GM18520 (cell line): ENCODE results near the gene MTARC1.

Source experiments
- ATAC-seq: cut with Tn5 transposase; IDR thresholded peaks from one replicate; pipeline ENCODE4 v1.9.1; 2021; ENCODE audit not compliant: unreplicated experiment

The MTARC1 gene

DNA sequence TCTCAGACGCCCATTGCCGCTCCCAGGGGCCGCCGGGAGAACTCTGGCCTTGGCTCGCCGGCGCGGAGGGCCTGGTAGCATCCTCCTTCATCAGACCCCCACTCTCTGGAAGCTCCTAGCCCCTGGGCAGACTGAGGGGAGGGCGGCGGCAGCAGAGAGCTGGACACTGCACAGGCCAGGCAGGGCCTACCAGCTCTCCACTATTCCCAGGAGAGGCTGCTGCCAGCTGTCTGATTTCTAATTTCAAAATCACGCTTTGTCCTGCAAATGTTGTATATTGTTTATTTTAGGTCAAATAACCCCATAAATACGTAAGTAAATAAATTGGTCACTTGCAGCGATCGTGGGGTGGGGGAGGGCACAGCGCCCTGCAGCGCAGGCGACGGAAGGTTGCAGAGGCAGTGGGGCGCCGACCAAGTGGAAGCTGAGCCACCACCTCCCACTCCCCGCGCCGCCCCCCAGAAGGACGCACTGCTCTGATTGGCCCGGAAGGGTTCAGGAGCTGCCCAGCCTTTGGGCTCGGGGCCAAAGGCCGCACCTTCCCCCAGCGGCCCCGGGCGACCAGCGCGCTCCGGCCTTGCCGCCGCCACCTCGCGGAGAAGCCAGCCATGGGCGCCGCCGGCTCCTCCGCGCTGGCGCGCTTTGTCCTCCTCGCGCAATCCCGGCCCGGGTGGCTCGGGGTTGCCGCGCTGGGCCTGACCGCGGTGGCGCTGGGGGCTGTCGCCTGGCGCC is at the start of gene MTARC1:
Gene MTARC1, plus strand, starts transcription at position 577 of the 732 bp plus-strand sequence. Its CDS starts 32 bp downstream, at position 609.
- no peak for ATAC-seq

DNA sequence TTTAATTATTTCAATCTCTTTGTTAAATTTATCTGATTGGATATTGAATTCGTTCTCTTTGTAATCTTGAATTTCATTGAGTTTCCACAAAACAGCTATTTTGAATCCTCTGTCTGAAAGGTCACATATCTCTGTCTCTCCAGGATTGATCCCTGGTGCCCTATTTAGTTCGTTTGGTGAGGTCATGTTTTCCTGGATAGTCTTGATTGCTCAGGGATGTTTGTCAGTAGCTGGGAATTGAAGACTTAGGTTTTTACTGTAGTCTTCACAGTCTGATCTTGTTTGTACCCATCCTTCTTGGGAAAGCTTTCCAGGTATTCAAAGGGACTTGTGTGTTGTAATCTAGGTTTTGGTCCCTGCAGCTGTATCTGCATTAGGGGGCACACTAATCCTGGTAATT is 45.4 kb upstream of the MTARC1 start:
- ATAC-seq, result no peak

DNA sequence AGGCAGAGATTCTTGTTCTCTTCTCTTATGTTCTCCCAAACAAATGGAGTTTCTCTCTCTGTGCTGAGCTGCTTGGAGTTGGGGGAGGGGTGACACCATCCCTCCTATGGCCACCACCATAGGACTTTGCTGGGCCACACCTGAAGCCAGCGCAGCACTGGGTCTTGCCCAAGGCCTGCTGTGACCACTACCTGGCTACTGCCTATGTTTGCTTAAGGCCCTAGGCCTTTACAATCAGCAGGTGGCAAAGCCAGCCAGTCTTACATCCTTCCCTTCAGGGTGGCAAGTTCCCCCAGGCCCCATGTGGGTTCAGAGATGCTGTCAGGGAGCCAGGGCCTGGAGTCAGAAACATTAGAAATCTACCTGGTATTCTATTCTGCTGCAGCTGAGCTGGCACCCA is 44.9 kb upstream of the MTARC1 start:
- no peak for ATAC-seq

DNA sequence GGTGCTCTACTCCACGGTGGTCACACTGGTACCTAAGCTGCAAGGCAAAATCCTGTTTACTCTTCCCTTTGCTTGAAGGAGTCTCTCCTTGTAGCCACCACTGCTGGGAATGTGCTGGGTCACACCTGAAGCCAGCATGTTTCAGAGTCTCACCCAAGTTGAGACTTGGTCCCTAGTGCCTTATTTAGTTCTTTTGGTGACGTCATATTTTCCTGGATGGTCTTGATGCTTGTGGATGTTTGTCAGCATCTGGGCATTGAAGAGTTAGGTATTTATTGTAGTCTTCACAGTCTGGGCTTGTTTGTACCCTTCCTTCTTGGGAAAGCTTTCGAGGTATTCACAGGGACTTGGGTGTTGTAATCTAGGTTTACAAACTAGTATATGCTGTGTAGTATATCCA is 44.2 kb upstream of the MTARC1 start:
- no peak for ATAC-seq

DNA sequence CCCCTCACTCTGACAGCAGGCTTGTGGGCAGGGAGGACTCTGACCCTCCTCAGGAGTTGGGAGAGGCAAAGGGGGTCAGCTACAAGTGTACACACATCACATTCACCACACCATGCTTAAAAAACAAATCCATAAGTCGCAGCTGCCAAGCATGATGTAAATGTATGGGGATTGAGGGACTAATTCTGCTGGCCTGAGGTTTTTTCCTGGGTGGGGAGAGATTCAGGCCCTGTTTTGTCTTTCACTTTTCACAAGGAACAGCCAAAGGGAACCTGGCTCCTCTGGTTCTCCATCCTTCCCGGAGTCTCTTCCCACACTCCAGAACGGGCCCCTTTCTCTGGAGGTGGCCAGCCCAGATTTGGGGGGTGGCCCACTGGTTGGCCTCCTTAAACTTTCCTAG is 39.9 kb upstream of the MTARC1 start:
- ATAC-seq, result no peak

DNA sequence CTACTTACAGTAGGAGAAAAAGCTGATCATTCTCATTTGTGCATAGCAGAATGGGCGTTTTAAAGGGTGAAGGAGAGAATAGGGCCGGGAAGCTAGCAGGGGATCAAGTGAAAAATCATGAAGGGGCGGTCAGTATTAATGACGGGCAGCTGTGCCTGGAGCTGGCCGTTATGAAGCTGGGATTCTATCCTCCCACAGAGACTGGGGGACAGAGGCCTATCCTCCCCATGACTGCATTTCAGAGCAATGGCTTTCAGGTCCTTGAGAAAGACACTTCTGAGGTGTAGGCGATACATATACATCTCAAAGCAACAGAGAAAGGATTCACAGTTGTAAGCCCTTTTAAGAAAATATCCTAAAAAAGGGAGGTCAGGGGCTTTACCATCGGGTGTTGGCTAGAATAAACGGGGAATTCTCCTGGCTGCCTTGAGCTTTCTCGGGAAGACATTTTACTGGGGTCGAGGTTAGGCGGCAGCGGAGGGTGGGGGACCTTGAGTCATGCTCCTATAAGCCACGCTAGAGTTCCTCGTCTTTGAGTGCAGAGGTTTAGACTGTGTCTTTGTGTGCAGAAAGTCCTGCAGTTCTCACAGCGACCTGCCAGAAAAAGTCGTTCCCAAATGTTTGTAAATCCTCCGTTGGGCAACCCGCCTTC is 39.1 kb upstream of the MTARC1 start:
- no peak for ATAC-seq

DNA sequence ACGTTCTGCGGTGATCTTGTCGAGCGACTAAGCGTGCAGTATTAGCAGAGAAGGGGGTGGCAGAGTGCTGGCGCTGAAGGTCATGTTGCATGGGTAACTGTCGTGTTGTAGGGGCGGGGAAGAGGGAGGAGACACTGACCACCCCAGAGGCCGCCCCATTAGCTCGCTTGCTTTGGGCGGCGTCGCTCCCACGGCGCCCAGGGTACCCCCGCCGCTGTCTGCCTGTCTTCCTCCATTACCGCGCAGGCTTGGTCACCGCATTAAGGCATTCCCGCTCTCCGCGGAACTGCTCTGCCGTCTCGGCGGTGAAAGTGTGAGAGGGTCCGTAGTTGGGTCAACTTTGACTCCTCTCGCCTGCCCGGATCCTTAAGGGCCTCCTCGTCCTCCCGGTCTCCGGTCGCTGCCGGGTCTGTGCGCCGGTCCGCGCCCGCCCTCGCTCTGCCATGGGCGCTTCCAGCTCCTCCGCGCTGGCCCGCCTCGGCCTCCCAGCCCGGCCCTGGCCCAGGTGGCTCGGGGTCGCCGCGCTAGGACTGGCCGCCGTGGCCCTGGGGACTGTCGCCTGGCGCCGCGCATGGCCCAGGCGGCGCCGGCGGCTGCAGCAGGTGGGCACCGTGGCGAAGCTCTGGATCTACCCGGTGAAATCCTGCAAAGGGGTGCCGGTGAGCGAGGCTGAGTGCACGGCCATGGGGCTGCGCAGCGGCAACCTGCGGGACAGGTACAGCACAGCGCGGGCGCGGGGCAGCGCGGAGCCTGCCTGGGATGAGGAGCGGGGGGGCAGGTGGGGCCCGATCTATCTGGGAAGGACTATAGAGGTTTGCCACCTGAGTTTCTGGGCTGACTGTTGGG is 38.4 kb upstream of the MTARC1 start, which contains the start of gene MTARC2:
Gene MTARC2, plus strand, starts transcription at position 234 of the 846 bp plus-strand sequence. Its CDS starts 210 bp downstream, at position 444.
- peak; percentile 42 for ATAC-seq

DNA sequence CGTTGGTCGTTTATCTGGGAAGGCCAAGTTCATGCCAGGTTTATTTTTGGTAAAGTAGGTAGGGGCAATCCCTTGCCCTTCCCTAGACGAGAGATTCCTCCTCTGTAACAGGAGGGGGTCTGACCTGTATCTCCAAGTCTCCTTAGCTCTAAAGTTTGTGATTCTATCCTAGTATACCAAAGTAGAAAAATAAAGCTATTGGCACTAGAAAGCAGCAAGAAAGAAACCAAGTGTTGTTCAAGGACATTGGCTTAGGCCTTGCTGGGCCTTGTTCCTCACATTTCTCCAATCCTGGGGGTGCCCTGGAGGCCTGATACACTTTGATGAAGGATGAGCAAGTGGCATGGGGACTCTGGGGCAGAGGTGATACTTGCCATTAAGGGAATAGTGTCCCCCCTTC is 37.8 kb upstream of the MTARC1 start:
- ATAC-seq, result no peak

DNA sequence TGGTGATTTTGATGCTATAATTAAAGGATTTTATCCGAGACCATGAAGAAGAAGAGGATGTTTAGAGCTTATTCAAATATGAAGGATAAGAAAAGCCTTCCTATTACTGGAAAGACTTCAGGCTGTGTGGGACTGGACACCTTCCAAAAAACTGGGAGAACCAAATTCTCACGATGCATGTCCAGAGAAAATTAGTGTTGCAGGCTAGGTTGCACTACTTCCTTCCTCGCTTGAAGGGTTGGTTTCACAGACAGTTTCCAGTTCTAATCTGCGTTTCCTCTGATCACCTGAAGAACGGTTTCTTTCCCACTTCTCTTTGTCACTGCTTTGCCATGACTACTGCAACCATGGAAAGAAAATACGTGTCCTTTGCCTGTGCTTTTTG is 36.6 kb upstream of the MTARC1 start:
- ATAC-seq, result no peak

DNA sequence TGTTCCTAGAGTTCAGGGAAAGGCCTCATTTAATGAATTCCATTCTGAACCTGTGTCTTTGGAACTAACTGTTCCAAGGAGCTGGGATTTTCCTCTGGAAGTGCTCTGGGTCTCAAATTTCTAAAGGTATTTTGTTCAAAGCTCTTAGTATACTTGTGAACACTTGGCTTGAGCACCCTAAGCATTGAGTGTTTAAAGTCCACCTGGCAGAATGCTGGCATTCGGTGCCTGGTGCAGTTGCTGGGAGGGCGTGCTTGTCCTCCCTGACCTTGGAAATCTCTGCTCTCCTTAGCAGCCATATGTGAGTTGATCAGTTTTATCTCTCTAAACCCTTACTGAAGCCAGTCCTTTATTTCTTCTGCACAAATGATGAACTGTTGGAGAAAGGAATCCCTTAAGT is 35.6 kb upstream of the MTARC1 start:
- no peak for ATAC-seq

DNA sequence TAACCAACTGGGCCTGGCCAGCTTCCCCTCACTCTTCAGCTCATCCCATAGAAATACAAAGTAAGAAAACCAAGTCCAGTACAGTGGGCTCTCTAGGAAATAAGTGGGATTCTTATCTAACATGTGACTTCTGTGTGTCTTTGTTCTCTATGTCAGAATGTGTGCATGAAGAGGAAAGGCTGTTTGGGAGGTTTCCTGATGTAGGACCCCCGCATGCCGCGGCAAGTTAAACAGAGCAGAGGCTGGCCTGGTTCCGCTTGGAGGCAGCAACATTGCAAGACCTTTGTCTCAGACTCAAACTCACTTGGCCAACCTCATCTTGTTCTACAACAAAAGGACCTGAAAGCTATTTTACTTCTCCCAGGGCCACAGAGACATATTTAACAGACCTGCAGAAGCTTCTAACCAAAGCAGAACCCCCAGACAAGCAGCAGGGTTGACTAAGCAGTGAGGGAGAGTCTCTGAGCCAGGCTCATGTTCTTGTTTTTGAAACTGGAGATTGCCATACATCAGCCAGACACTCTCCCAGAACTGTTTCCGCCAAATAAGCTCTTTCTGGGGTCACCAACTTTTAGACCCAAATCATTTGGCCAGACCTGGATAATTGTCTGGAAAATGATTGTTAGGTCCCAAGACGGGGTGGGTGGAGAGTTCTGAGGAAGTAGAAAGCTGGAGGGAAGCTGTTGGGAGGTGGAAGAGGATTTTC is 32.3 kb upstream of the MTARC1 start:
- ATAC-seq, result no peak

DNA sequence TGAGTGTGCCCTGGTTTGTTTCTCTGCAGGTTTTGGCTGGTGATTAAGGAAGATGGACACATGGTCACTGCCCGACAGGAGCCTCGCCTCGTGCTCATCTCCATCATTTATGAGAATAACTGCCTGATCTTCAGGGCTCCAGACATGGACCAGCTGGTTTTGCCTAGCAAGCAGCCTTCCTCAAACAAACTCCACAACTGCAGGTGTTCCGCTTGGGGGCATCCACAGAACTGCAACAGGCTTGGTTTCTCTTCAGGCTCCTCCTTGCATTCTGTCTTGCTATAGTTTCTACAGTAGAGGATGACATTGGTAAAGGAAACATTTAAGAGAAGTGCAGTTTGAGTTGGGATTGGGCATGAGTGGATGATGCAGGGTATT is 31.8 kb upstream of the MTARC1 start:
- no peak for ATAC-seq

DNA sequence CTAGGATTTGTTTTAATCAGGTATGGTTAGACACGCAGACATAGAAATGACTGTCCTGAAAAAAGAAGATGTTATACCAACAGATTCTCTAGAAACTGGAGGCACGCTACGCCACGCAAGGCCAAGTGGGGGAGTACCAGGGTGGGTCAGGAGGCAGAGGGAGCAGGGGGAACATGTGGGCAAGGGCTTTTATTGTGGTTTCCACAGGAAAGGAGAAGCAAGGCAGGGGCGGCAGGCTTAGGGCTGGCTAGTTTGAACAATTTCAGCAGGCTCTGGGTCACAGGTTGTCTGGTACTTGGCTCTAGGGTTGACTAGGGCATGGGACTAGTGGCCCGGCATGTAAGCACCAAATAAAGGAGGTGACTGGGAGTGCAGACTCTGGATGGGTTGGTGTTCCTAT is 31.4 kb upstream of the MTARC1 start:
- ATAC-seq, result no peak

DNA sequence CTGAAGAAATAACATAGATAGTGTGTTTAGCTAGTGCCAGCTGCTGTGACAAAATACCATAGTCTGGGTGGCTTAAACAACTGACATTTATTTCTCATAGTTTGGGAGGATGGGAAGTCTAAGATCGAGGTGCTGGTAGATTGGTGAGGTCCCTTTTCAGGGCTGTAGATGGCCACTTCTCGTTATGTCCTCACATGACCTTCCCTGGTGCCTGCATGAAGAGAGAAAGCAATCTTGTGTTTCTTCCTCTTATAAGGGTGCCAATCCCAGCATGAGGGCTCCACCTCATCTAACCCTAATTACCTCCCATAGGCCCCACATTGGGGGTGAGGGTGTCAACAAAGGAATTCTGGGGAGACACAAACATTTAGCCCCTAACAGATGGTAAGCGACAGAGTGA is 29.3 kb upstream of the MTARC1 start:
- no peak for ATAC-seq

DNA sequence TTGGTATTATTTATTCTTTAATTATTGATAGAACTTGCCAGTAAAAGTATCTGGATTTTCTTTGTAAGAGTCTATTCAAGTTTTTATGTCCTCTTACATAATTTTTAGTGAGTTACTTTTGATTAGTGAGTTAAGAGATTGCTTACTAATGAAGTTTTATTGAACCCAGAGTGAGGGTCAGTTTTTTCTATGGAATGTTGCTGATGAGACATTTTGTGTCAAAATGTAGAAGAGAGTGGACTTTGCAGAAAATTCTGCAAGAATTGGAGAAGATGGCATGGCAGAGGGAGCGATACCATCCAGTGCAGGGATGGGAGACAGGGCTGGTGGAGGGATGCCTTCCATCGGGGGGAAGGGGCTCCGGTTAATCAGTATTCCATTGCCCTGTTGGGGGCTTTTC is 27.6 kb upstream of the MTARC1 start:
- no peak for ATAC-seq

DNA sequence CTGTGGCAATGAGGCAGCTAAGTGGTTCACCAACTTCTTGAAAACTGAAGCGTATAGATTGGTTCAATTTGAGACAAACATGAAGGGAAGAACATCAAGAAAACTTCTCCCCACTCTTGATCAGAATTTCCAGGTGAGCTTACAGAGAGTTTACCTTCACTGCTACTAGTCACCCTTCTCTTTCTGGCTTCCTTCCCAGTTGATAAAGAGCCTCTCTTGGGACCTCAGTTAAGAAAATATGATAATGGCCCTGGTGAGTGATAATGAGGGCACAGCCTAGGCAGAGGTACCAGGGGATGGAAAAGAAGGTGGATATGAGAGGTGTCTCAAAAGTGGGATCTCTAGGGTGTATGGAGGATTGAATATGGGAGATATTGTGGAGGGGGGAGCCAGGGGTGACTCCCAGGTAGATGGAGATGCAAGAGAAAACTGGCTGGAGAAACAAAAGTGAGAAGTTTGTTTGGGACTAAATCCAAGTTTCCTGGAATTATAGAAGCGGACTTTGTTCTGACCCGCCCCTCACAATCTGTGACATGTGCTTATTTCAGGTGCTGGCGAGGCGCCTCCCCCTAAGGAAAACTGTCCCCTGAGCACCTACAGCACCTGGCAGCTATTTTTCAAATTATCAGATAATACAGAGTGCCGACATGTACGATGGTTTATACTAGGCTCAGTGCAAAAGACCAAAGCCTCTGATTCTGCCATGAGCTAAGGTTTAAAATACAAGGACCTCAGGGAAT is 24.9 kb upstream of the MTARC1 start:
- no peak for ATAC-seq

DNA sequence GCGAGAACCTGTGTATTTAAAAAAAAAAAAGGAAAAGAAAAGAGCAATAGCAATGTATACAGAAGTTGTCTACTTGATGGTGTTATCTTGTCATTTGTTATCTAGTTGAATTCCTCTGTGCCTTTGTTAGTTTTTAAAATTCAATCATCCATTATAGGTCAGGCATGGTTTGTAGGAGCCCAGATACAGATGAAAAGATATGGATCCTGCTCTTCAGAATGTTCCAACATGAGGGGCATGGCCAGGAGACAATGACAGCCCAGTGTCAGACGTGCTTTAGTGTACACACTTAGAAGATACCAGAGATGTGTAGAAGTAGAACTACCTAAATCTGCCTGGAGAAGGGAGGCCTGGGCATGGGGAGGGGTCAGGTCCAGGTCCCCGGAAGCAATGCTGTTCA is 22.0 kb upstream of the MTARC1 start:
- ATAC-seq, result no peak

DNA sequence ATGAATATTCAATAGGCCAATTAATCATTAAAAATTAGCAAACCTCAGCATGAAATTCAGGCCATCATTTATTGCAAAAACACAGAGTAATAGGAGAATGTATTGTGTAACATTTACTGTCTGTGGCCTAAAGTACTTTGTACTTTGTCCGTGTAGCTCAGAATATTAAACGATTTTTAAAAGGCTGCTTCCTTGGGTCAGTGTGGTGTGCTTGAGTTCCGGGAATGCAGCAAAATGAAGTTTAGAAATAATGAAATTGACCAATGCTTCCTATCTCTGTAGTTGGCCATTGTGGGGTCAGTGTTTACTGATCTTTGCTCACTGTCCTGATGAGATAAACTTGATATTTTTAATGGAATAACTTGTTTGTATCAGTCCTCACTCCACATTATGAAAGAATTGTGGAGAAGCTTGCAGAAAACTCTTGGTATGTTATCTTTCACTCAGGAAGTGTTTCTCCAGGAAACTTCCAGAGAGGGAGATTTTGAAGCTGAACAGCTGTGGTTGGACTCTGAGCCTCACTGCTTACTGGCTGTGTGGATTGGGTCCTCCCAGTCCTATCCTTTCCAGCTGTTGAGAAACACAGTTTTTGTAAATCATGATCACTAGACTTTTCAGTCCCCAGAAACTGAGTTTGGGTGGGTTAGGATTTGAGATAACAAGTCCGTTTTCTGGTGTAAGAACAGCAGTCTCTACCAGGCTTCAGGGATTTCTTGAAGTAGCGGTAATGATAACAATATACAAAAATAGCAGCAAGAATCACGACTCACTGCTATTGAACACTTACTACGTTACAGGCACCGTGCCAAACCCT is 19.2 kb upstream of the MTARC1 start:
- no peak for ATAC-seq

DNA sequence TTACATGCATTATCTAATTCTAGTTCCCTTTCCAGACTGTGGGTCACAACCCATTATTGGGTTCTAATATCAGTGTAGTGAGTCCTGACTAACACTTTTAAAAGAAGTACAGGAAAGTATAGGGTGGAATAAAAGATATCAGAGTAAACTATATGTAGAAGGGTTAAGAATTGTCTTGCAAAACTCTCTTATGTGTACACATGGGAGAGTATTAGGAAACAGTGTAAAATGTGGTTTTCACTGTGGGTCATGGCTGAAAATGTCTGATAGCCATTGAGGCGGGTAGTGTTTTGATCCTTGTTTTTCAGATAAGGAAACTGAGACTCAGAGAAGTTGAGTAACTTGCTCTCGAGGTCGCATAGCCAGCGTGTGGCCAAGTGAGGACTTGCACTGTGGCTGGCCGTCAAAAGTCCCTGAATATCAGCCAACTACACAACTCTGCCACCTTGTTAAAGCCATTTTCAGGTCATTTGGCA is 18.5 kb upstream of the MTARC1 start:
- ATAC-seq, result no peak

DNA sequence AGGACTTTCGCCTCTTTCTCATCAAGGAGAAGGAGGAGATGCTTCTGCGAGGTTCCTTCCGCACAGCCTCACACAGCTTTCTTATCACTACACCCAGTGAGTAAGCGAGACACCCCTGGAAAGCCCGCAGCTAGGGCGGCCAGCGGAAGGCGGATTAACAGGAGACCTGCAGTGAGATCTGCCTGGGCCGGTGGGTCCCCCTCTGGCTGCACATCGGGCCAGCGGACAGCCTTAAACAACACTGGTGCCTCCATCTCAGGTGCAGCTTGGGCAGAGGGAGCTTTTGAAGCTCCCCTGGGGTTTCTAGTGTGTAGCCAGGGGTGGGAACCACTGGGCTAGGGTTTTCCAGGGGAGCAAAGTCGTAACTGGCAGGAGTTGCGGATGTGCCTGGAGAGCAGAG is 17.5 kb upstream of the MTARC1 start:
- no peak for ATAC-seq
